Testis (tissue), 2 donors: ENCODE results near the gene DCHS1.

Experiments
- CTCF ChIP-seq, 3 experiments: fragments of 450-650 bp in 2 of 3; fragments of 200-600 bp in 1 of 3; sonication (generic) in 1 of 3; IDR thresholded peaks; one replicate each; pipeline ENCODE4 v1.5.1; 2016 to 2019; ENCODE audit warnings: antibody characterized with exemption in 3 of 3, mild to moderate bottlenecking in 2 of 3, moderate library complexity in 1 of 3
- POLR2A ChIP-seq: fragments of 450-650 bp; IDR thresholded peaks from one replicate; pipeline ENCODE4 v1.6.1; 2017; ENCODE audit warnings: antibody characterized with exemption, mild to moderate bottlenecking, moderate library complexity

GRCh38 chr11:6619004-6619745 is 36.4 kb downstream of the DCHS1 start, which contains the start of gene TPP1:
- no peak for TF ChIP-seq CTCF (IDR thresholded peaks at IDR 0.05)
- peak; percentile 73 for TF ChIP-seq POLR2A
